ENCODE data around the gene NDUFA8. TPM values are rescaled to one million over a fixed set of nuclear protein-coding genes. Genes with fewer than 3 reads are reported as not detected.

NDUFA8 gene
- polyA plus RNA-seq, 1 donor, result 57.4 TPM

GRCh38 chr9:122099271-122099869, 60.2 kb downstream of the NDUFA8 start:
- DNase-seq (ENCODE audit: low read depth), result peak; percentile 41

GRCh38 chr9:122097679-122098315, 61.8 kb downstream of the NDUFA8 start:
- no peak for DNase-seq (ENCODE audit: low read depth)

- DNase-seq (ENCODE audit: low read depth), result no peak
Measured at GRCh38 chr9:122096620-122097415, 62.8 kb downstream of the NDUFA8 start.

GRCh38 chr9:122095010-122095767, 64.4 kb downstream of the NDUFA8 start:
- DNase-seq (ENCODE audit: low read depth), result no peak

Other genes starting within 250 kb of the NDUFA8 start
- 30.4 TPM for gene TTLL11, start 66.5 kb downstream of the NDUFA8 start, polyA plus RNA-seq (ENCODE audit: insufficient read length)
- not detected for gene MORN5, start 129 bp upstream of the NDUFA8 start, polyA plus RNA-seq (ENCODE audit: insufficient read length)
- gene LHX6, start 69.2 kb upstream of the NDUFA8 start, polyA plus RNA-seq (ENCODE audit: insufficient read length), result 5.1 TPM
- 29.9 TPM for gene RBM18, start 105.1 kb upstream of the NDUFA8 start, polyA plus RNA-seq (ENCODE audit: insufficient read length)
- gene MRRF, start 105.1 kb upstream of the NDUFA8 start, polyA plus RNA-seq (ENCODE audit: insufficient read length), result 29.1 TPM
- gene PTGS1, start 211.2 kb upstream of the NDUFA8 start, polyA plus RNA-seq (ENCODE audit: insufficient read length), result 4.5 TPM

Data from forelimb muscle (tissue), 1 donor.